GM12875 (cell line): ENCODE data around the gene RXRA.

Source experiments
- H3K4me3 ChIP-seq: one replicate; pipeline ENCODE4 v1.5.1; 2011; ENCODE audit warnings: low read depth, low read length, control low read depth
- TF ChIP-seq, protein P1 (sequence below): IDR thresholded peaks from 2 replicates; pipeline ENCODE4 v1.5.1; 2011; ENCODE audit warnings: low read depth, mild to moderate bottlenecking, control low read depth, inconsistent platforms, low read length, moderate library complexity, borderline replicate concordance; ENCODE audit not compliant: insufficient read depth

The RXRA gene

DNA sequence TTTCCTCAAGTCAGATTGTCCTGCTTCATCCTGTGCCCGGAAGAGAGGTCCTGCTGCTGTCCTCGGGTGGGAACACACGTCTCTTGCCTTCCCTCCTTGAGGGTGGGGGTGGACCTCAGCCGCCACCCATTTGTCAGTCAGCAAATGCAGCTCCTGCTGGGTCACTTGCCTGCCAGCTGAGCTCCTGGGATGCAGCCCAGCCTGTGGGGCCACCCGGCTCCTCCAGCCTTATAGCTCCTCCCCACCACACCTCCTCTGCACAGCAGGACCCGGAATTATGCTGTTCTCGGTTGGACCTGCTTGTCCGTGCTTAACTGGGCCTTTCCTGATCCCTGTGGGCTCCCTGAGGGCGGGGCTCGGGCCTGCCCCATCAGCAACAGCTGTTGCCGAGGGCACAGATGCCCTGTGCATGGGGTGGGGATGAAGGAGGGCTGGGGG lies 52.7 kb downstream of the RXRA start:
- TF ChIP-seq, protein P1, sequence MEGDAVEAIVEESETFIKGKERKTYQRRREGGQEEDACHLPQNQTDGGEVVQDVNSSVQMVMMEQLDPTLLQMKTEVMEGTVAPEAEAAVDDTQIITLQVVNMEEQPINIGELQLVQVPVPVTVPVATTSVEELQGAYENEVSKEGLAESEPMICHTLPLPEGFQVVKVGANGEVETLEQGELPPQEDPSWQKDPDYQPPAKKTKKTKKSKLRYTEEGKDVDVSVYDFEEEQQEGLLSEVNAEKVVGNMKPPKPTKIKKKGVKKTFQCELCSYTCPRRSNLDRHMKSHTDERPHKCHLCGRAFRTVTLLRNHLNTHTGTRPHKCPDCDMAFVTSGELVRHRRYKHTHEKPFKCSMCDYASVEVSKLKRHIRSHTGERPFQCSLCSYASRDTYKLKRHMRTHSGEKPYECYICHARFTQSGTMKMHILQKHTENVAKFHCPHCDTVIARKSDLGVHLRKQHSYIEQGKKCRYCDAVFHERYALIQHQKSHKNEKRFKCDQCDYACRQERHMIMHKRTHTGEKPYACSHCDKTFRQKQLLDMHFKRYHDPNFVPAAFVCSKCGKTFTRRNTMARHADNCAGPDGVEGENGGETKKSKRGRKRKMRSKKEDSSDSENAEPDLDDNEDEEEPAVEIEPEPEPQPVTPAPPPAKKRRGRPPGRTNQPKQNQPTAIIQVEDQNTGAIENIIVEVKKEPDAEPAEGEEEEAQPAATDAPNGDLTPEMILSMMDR, result no peak
- no peak overlapping the region for H3K4me3 ChIP-seq

DNA sequence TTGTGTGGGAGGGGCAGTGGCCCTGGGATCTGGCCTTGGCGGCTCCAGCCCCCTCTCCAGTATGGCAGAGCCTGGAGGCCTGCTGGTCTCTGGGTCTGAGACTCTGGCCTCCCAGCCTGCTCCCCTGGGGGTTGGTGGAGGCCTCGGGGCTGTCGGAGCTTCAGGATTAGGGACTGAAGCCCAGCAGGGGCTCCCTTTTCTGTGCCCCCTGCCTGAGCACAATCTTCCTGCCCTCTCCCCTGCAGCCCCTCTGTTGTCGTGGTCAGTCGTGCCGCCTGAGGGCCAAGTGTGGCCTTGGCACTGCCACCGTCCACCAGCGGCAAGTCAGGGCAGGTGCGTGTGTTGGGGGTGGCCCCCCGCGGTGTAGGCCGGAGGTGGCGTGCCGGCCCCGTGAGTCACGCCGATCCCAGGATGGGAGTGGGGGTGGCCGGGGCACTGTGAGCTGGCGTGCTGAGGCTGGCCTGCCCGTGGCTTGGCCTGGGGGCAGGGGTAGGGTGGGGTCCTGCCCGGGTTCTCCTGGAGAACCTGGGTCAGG lies 53.6 kb downstream of the RXRA start:
- no peak overlapping the region for H3K4me3 ChIP-seq
- TF ChIP-seq, protein P1, result no peak

DNA sequence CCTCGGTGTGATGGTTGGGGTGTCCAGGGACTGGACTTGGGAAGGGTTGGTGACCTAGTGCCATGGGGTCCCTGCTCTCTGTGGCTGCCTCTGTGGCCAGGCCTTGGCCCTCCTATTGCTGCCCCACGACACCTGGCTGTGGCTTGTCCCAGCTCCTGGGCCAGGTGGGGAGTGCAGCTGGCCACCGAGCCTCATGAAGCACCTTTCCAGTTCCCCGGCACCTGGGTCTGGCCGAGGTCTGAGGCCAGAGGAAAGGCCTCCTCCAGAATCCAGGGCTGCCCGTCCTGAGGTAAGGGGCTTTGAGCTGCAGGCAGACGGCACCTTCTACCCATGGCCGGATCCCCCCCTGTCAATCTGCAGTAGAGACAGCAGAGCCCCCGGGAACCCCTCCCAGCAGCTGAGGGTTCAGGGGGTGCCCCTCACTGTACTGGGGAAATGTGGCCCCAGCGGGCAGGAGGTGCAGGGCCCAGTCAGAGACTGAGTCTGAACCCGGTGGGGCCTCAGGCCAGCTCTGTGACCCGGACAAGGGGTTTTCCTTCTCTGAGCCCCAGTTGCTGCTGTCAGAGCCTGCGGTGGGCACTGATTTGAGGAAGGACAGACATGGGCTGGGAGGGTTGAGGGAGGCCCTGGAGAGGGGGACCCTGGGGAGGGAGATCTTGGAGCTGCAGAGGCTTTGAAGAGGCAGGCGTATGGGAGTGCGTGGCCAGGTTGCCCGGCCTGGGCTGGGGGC lies 54.5 kb downstream of the RXRA start:
- H3K4me3 ChIP-seq, result no peak overlapping the region
- TF ChIP-seq, protein P1, result no peak

DNA sequence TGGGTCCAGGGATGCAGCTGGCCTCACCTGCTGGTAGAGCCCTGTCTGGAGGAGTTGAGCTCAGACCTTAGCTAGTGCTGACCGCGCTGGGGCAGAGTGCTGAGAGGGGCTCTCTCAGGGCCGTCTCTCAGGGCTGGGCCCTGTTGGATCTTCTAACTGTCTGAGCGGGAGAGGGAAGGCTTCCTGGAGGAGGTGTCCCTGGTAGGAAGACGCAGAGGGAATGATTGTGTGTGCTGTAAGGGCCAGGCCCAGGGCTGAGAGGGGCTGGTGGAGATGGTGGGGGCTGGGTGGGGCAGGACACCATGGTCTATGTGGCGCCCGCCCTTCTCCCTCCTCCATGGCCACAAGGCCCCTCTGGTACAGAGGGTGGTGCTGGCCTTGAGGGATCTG lies 55.0 kb downstream of the RXRA start:
- H3K4me3 ChIP-seq, result no peak overlapping the region
- TF ChIP-seq, protein P1, result no peak

DNA sequence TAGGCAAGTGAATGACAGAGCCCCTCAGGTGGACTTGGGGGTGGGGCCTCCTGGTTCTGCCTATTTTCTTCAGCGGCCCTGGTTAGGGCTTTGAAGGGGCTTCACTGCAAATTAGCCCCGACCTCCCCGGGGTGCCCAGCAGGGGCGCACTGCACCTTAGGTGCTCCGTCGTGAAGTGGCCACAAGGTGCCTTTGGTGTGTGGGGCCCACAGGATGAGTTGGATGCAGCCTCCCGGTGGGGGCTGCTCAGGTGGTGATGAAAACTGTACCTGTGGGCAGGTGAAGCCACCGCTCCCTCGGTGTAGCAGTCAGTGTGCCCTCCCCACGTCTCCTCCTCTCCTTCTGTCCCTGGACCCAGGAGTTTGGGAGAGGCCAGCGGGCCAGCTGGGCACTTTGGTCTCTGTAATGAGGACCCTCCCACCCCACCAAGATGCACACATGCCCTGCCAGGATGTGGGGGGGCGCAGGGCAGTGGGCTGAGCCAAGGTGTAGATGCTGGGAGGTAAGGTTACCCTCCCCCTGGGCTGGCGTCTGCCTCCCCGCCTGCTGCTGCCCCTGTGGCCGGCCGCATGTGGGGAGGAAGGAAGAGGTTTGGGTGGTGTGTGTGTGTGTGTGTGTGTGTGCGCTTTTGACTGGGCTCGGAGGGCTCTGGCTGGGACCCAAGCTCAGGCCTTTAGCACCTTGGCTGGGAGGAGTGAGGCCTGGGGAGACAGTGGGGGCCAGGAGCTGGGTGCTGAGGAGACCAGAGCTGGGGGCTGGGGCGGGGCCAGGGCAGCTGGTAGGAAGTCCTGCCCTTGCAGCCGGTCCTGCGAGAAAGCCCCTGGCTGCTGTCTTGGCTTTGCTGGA lies 55.6 kb downstream of the RXRA start:
- no peak overlapping the region for H3K4me3 ChIP-seq
- TF ChIP-seq, protein P1, result peak; percentile 77

DNA sequence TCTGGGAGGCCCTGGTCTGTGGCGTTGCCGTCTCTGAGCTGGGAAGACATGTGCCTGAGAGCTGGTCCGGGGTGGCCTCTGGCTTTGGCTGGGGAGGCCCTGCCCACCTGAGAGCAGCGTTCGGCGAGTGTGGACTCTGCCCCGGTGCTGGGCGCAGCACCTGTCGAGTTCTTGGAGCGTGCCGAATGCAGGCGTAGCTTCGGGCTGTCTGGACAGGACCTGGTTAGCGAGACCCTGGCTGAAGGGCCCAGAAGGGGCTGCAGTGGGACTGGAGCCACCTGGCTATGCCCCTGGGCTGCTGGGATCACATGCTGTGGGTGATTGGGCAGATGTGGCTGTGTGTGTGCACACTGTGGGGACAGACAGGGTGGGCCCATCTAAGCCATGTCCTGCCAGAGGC lies 56.5 kb downstream of the RXRA start:
- no peak overlapping the region for H3K4me3 ChIP-seq
- TF ChIP-seq, protein P1, result no peak

DNA sequence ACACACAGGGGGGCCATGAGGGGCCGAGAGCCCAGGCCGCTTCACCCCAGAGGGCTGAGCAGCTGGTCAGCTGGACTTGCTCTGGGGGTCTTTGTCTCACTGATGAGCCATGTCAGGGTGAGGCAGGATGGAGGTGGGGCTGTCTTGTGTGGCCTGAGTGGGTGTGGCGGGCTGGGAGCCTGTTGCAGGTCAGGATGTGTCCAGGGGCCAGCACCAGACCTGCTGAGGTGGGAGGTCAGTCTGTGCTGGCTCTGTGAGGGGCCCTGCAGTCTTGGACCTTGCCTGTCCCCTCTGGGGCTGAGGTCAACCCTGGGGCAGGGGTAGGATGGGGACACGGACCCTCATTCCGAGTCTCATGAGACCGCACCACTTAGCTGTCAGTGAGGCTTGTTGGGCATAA lies 56.9 kb downstream of the RXRA start:
- H3K4me3 ChIP-seq, result no peak overlapping the region
- TF ChIP-seq, protein P1, result no peak
